GM12891 (cell line): ENCODE data around the gene MAGI1.

ENCODE experiments used
- DNase-seq: peaks from one replicate; pipeline ENCODE4 v3.0.0; 2011; ENCODE audit warnings: low spot score; ENCODE audit not compliant: insufficient read length
- FAIRE-seq: peaks from 2 replicates; lab custom pipeline; 2011; peaks lifted over from hg19 to GRCh38; lab: Jason Lieb, UNC
- PAX5 ChIP-seq: IDR thresholded peaks from 2 replicates; pipeline ENCODE4 v1.6.1; 2011; ENCODE audit warnings: low read length, moderate library complexity, mild to moderate bottlenecking; ENCODE audit not compliant: insufficient read depth, severe bottlenecking
- POLR2A ChIP-seq: IDR thresholded peaks from 2 replicates; pipeline ENCODE4 v1.6.1; 2011; ENCODE audit warnings: low read depth, low read length, control low read depth
- POLR2AphosphoS5 ChIP-seq: IDR thresholded peaks from 2 replicates; pipeline ENCODE4 v1.6.1; 2011; ENCODE audit warnings: low read depth, low read length, control low read depth
- POU2F2 ChIP-seq: IDR thresholded peaks from 2 replicates; pipeline ENCODE4 v1.6.1; 2011; ENCODE audit warnings: low read depth, mild to moderate bottlenecking, control low read depth, low read length, moderate library complexity
- SPI1 ChIP-seq: IDR thresholded peaks from 2 replicates; pipeline ENCODE4 v1.6.1; 2011; ENCODE audit warnings: low read depth, low read length, control low read depth
- TAF1 ChIP-seq: IDR thresholded peaks from 2 replicates; pipeline ENCODE4 v1.6.1; 2011; ENCODE audit warnings: low read depth, low read length, control low read depth

The MAGI1 gene

DNA sequence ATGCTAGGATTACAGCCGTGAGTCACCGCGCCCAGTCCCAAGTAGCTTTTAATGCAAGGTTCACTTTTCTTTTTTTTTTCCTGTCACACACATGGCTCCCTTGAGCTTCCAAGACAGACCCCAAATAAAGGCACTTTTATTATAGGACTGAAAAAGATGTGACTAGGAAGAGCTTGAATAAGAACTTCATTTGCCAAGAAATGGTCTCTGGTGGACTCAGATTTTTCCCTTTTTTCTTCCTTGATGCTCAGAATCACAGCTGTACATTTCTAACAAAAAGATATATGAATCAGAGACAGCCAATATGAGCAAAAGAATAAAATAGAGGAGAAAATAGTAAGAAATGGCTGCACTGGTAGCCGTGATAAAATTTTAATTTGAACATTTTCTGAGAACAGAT is 337.2 kb downstream of the MAGI1 start:
- DNase-seq = no peak
- FAIRE-seq = no peak
- no peak for TF ChIP-seq POLR2AphosphoS5

DNA sequence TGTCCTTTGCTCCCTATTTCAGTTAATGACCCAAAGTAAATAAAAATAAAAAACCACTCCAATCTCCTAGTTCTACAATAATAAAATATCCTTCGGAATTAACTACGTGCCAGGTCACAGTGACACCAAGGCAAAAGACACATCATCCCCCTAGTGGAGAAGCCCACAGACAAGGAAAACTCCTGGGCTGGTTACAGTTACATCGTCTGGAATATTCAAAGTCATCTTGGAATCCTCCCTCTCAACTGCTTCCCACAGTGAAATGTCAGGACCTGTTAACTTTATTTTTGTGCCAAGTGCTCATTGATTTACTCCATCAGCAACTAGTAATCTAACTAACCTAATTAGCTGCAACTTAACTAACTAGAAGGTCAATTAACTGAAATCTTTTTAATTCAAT is 349.3 kb downstream of the MAGI1 start:
- DNase-seq (no peak), FAIRE-seq (no peak)
- no peak for TF ChIP-seq POU2F2
- TF ChIP-seq POLR2A = no peak
- no peak for TF ChIP-seq POLR2AphosphoS5
- TF ChIP-seq TAF1 = no peak

DNA sequence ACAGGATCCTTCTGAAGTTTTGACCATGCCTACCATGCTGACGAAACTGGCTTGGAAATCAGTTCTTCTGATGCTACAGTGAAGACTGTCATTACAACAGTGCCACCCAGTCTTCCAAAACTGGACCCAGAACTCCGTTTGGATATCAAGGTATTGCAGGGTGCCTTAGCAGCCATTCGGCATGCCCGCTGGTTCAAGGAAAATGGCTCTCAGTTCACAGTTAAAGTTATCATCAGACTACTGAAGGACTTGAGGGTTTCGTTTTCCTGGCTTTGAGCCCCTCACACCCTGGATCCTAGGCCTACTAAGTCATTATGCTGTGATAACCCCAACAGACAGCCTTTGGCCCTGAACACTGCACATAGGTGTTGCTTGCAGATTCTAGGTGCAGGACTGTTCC is 351.0 kb downstream of the MAGI1 start:
- FAIRE-seq = no peak
- no peak for TF ChIP-seq POLR2AphosphoS5
- TF ChIP-seq SPI1 = no peak
- no peak for TF ChIP-seq TAF1
- no peak for TF ChIP-seq PAX5
- TF ChIP-seq POU2F2 = no peak
- TF ChIP-seq POLR2A = no peak
- DNase-seq = no peak

DNA sequence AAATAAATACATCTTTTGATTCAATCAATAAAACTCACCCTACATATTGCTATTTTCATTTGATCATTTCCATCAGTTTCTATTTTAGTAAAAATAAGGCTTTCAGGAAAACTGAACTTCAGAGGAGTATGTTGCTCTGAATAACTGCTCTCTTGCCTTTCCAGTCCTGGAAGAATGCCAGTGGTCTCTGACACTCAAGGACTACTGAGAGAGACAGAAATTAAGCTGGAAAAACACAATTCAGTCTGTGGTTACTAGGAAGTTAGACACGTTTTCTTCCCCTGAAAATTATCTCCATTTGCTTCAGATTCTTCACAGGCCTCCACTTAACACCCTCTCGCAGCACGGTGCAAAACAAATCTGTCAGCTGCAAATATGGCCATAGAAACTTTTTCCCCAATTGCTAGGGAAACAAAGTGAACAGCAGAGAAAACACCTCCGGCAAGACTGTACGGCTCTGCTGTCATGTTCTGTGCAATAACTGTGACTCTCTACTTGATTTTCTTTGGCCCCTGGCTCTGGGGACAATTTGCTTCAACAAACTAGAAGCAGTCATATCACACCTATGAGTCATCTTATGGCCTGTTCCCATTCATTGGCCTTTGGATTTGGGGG is 353.0 kb downstream of the MAGI1 start:
- no peak for DNase-seq
- TF ChIP-seq POLR2A = no peak
- TF ChIP-seq TAF1 = no peak
- TF ChIP-seq SPI1 = no peak
- TF ChIP-seq PAX5 = no peak
- TF ChIP-seq POU2F2 = no peak
- no peak for TF ChIP-seq POLR2AphosphoS5

DNA sequence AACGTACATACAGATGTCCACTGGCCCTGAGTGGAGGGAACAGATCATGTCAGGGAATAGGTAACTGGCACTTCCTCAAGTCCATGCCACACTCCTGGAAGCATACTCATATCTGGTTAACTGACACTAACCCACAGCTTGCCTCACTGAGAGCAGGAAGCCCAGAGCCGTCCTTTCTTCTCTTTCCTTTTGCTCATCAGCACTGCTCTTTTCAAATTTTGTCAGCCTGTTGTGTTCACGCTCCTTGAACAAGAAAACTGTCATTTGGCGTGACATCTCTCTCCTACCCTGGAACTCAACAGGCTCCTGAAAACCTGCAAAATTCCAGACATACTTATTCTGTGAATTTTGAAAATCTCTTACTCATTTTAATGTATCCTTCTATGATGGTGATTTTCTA is 360.2 kb downstream of the MAGI1 start:
- no peak for DNase-seq
- no peak for TF ChIP-seq POU2F2
- no peak for TF ChIP-seq SPI1
- TF ChIP-seq POLR2A = no peak
- TF ChIP-seq PAX5 = no peak
- TF ChIP-seq TAF1 = no peak
- TF ChIP-seq POLR2AphosphoS5 = no peak
- FAIRE-seq = no peak

More for the DNA sequence above, 353.0 kb downstream of the MAGI1 start:
- no peak for FAIRE-seq

DNA sequence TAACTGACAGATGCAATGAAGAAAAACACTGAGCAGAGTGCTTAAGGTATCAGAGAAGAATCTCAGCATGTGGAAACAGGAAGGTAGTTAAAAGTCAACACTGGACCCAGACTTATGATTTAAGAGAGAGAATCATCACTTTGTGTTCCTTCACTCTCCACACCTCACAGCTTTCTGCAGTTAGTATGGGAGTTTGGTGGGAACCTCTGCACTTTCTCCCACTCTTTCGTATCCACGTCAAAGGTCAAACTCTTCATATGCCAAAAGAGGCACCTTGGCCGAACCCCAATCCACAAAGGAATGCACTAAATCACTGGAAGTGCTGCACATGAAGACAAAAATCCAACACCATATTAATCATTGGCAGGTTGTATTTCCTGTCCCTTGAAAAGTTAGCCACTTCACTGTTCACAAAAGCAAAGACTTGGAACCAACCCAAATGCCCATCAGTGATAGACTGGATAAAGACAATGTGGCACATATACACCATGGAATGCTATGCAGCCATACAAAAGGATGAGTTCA is 361.2 kb downstream of the MAGI1 start:
- no peak for TF ChIP-seq PAX5
- no peak for TF ChIP-seq SPI1
- no peak for TF ChIP-seq POU2F2
- TF ChIP-seq POLR2AphosphoS5 = no peak
- TF ChIP-seq POLR2A = no peak
- TF ChIP-seq TAF1 = no peak

DNA sequence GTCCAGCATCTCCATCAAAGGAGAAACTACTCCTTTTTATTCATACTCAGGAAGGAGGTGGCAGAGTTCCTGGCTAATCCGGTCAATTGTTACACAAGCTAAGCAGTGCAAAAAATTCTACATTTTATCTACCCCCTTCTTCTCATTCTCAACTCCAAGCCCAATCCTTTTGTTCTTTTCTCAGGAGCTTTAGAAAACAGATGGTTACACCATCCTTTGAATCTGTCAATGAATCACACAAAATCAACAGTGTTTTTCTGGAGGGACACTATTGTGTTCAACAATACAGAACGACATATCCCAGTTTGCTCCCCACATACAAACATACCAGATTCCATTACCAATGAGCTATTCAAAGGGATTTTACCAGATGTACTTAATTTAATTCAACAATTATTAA is 362.1 kb downstream of the MAGI1 start:
- no peak for TF ChIP-seq TAF1
- TF ChIP-seq PAX5 = no peak
- TF ChIP-seq POU2F2 = no peak
- TF ChIP-seq POLR2A = no peak
- TF ChIP-seq SPI1 = no peak
- no peak for TF ChIP-seq POLR2AphosphoS5
- no peak for DNase-seq
- FAIRE-seq = no peak

More for the DNA sequence above, 361.2 kb downstream of the MAGI1 start:
- no peak for DNase-seq
- FAIRE-seq = no peak

DNA sequence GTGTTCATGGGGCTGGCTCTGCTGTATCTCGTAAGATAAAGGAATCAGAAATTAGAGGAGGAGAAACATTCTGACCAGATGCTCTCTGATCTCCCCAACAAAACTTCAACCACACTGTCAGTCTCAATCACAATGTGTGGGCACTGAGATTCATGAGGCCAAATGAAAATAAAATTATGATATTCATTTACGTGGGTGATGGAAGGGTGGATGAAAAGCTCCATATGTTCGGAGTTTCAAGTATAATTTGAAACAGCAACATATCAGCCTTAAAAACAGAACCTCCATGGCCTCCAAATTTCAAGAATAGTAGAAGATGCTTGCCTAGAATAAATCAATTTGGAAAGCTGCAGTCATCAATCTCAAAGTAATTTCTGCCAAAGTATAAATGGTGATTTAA is 363.7 kb downstream of the MAGI1 start:
- DNase-seq (no peak), FAIRE-seq (no peak)
- TF ChIP-seq POU2F2 (no peak), SPI1 (no peak), POLR2AphosphoS5 (no peak), PAX5 (no peak), TAF1 (no peak), POLR2A (no peak)

DNA sequence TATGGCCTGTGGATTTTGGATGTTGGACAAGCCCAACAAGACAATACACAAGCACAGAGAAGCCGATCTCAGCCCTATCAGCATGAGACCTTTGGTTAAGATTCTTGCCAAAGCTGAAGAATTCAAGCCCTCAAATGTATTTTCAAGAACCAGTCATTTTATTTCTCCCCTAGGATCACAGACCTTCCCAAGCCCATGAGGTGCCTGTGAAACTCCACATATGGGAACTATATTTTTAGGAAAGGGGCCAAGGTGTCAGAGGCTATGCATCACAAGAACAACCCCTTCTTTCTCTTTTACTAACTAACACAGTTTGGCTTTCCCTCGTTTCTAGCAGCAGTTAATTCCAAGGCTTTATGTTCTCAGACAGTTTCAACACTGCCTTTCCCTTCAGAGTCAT is 364.5 kb downstream of the MAGI1 start:
- DNase-seq (no peak), FAIRE-seq (no peak)
- TF ChIP-seq POLR2AphosphoS5 = no peak
- TF ChIP-seq POU2F2 = no peak
- TF ChIP-seq POLR2A = no peak
- no peak for TF ChIP-seq TAF1
- no peak for TF ChIP-seq PAX5
- TF ChIP-seq SPI1 = no peak

DNA sequence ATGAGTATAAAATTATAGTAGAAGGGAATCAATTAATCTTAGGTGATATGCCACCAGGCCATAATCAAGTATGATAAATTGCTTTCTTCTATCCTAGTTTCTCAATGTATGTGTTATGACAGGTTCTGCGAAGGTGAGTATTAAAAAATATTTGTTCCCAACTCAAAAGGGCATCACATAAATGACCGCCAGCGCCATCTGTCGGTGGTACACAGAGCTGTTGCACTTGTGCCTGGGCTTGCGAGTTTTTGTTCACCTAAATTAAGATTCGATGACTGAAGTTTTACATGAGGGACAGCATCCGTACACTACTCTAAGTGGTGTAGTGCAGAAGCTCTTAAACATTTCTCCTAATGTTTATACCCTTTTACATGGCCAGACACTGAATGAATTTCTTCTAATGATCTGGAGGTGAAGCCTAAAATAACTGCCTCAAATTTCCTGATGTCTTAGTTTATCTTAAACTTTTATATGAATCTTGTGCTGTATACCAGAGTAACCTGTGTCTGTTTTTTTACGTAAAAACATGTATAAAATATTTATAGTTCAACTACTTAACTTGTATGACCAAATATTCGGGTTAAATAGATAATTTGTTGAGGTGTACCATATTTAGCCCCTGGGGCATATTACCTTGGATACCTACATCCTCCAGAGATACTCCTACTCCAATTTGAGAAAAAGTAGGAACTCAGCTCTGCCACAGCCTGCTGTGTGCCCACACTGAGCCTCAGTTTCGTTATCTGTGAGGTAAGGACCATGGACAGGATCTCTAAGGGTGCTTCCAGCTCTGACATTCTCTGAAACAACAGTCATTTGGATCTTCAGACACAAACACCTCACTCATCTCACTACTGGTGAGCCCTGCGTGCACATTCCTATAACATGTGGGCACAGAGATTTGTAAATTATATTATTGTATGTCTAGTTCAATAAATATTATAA is 365.6 kb downstream of the MAGI1 start:
- no peak for FAIRE-seq

More for the DNA sequence above, 365.6 kb downstream of the MAGI1 start:
- DNase-seq = peak; percentile 3
- TF ChIP-seq POU2F2 = no peak
- no peak for TF ChIP-seq TAF1
- TF ChIP-seq POLR2A = no peak
- TF ChIP-seq SPI1 = no peak
- no peak for TF ChIP-seq POLR2AphosphoS5
- TF ChIP-seq PAX5 = no peak
